IPS DF 4.7 (cell line): ENCODE results near the gene DCAKD.

Source experiments
- DNase-seq: peaks from one replicate; pipeline ENCODE4 v3.0.0-alpha.2; 2013; ENCODE audit warnings: low spot score; ENCODE audit errors: extremely low read depth

The DCAKD gene

GRCh38 chr17:44976206-44976605, 75.2 kb downstream of the DCAKD start:
- DNase-seq, result no peak
